Naive thymus-derived CD4-positive, alpha-beta T cell (primary cell): ENCODE measurements around the gene DSCAM. TPM values are rescaled to one million over a fixed set of nuclear protein-coding genes. Genes with fewer than 3 reads are reported as not detected.

Source experiments
- ATAC-seq: fragments of 150-1000 bp; cut with Tn5 transposase; 2 replicates; pipeline ENCODE4 v1.10.0; 2021; ENCODE audit warnings: mild to moderate bottlenecking, moderate library complexity
- CTCF ChIA-PET: fragments of 350-600 bp; sonication (Branson Sonifier 250); formaldehyde crosslinking; loops from one replicate; lab custom pipeline; 2021; ENCODE audit warnings: antibody characterized with exemption; lab: Charles Lee
- POLR2A ChIA-PET: fragments of 350-600 bp; sonication (Branson Sonifier 250); formaldehyde crosslinking; loops from one replicate; lab custom pipeline; 2021; ENCODE audit warnings: antibody characterized with exemption, inconsistent platforms; lab: Charles Lee
- DNase-seq, 9 donors: peaks; one replicate each; pipeline versions ENCODE4 v3.0.0 to v3.0.0-alpha.2; 2020 to 2022; ENCODE audit warnings: mixed read lengths in 1 of 9
- H3K27ac ChIP-seq: one replicate; pipeline ENCODE4 v1.7.0; 2013; ENCODE audit warnings: mild to moderate bottlenecking, low read depth, low read length, moderate library complexity
- H3K27me3 ChIP-seq, 2 donors: one replicate each; pipeline ENCODE4 v1.7.0; 2013; ENCODE audit warnings: low read length in 2 of 2, mild to moderate bottlenecking in 2 of 2, moderate library complexity in 2 of 2; ENCODE audit not compliant: control insufficient read depth in 2 of 2, insufficient read depth in 2 of 2
- H3K36me3 ChIP-seq, 3 experiments: 1 replicate in 2 of 3; 2 replicates in 1 of 3; pipeline ENCODE4 v1.7.0; 2013; ENCODE audit warnings: low read length in 3 of 3, mild to moderate bottlenecking in 3 of 3, moderate library complexity in 1 of 3; ENCODE audit not compliant: insufficient read depth in 3 of 3, control insufficient read depth in 2 of 3
- H3K4me1 ChIP-seq, 2 donors: one replicate each; pipeline ENCODE4 v1.7.0; 2013; ENCODE audit warnings: low read length in 2 of 2, mild to moderate bottlenecking in 2 of 2, moderate library complexity in 1 of 2; ENCODE audit not compliant: control insufficient read depth in 2 of 2, insufficient read depth in 2 of 2
- H3K4me3 ChIP-seq: 2 replicates; pipeline ENCODE4 v1.7.0; 2013; ENCODE audit warnings: mild to moderate bottlenecking, low read length
- H3K9me3 ChIP-seq, 3 experiments: 1 replicate in 2 of 3; 2 replicates in 1 of 3; pipeline ENCODE4 v1.7.0; 2013; ENCODE audit warnings: low read length in 3 of 3; ENCODE audit not compliant: control insufficient read depth in 2 of 3
- H3K27ac Mint-ChIP-seq, 9 donors: one replicate each; pipeline ENCODE4 v1.8.0; 2020 to 2022; ENCODE audit warnings: mixed read lengths in 9 of 9, mild to moderate bottlenecking in 8 of 9, moderate library complexity in 5 of 9, inconsistent platforms in 2 of 9
- H3K27me3 Mint-ChIP-seq, 5 donors: one replicate each; pipeline ENCODE4 v1.8.0; 2021 to 2022; ENCODE audit warnings: mixed read lengths in 5 of 5, mild to moderate bottlenecking in 1 of 5
- H3K36me3 Mint-ChIP-seq, 5 donors: one replicate each; pipeline ENCODE4 v1.8.0; 2020 to 2022; ENCODE audit warnings: mixed read lengths in 5 of 5, mild to moderate bottlenecking in 3 of 5, inconsistent platforms in 1 of 5
- H3K4me1 Mint-ChIP-seq, 7 donors: one replicate each; pipeline ENCODE4 v1.8.0; 2020 to 2022; ENCODE audit warnings: mixed read lengths in 7 of 7, mild to moderate bottlenecking in 3 of 7, inconsistent platforms in 1 of 7
- H3K4me3 Mint-ChIP-seq, 10 donors: one replicate each; pipeline ENCODE4 v1.8.0; 2020 to 2022; ENCODE audit warnings: mild to moderate bottlenecking in 10 of 10, mixed read lengths in 10 of 10, moderate library complexity in 6 of 10, inconsistent platforms in 2 of 10
- H3K9me3 Mint-ChIP-seq, 11 donors: one replicate each; pipeline ENCODE4 v1.8.0; 2020 to 2022; ENCODE audit warnings: mixed read lengths in 11 of 11, mild to moderate bottlenecking in 4 of 11, inconsistent platforms in 1 of 11, moderate library complexity in 1 of 11
- intact Hi-C, 2 donors: fragments of 100-400 bp; cut with micrococcal nuclease; formaldehyde crosslinking; loops; one replicate each; pipeline ENCODE4 v1.15.1; 2023
- polyA plus RNA-seq, 2 donors: library from polyadenylated mRNA; unstranded; fragments of 300-500 nt; fragmentation: Illumina TruSeq; gene quantifications; one replicate each; pipeline ENCODE4 v1.2.3, GENCODE V29; 2021
- total RNA-seq, 6 experiments: library from RNA in 5 of 6; stranded (reverse) in 5 of 6; gene quantifications; 1 replicate in 5 of 6; 2 replicates in 1 of 6; pipeline ENCODE4 v1.2.3 and lab custom pipeline; 2021 to 2026

The DSCAM gene
- total and polyA plus RNA-seq, 7 experiments from 2014 or later: not detected

GRCh38 chr21:40751221-40751620 lies 95.7 kb downstream of the DSCAM start:
- ChIA-PET POLR2A (no interaction called here), CTCF (no interaction called here)
- H3K4me1 ChIP-seq: no peaks in the 10 kb centered on the region
- no peaks in the 10 kb centered on the region for H3K36me3 Mint-ChIP-seq
- H3K4me3 Mint-ChIP-seq: no peak overlapping the region
- no peaks in the 10 kb centered on the region for H3K4me1 Mint-ChIP-seq
- peaks cover 0 to 19% (median 8%) of the 10 kb centered on the region in 5 donors for H3K27me3 Mint-ChIP-seq
- H3K9me3 ChIP-seq: no peaks in the 10 kb centered on the region
- H3K27ac ChIP-seq: no peak overlapping the region
- no peaks in the 10 kb centered on the region for H3K27me3 ChIP-seq
- ATAC-seq (no peak), DNase-seq (no peak)
- intact Hi-C loops: no loop called here
- H3K4me3 ChIP-seq: no peak overlapping the region
- peaks cover 0 to 5% (median 2%) of the 10 kb centered on the region in 11 donors for H3K9me3 Mint-ChIP-seq
- no peaks in the 10 kb centered on the region for H3K36me3 ChIP-seq
- no peak overlapping the region for H3K27ac Mint-ChIP-seq

- no peak overlapping the region for H3K27ac Mint-ChIP-seq
- H3K36me3 Mint-ChIP-seq: no peaks in the 10 kb centered on the region
- intact Hi-C loops: no loop called here
- H3K4me3 Mint-ChIP-seq: no peak overlapping the region
- ChIA-PET CTCF (no interaction called here), POLR2A (no interaction called here)
- H3K27ac ChIP-seq: no peak overlapping the region
- ATAC-seq (no peak), DNase-seq (no peak)
- no peaks in the 10 kb centered on the region for H3K9me3 ChIP-seq
- H3K27me3 ChIP-seq: no peaks in the 10 kb centered on the region
- H3K4me1 Mint-ChIP-seq: peaks cover 0 to 2% (median 0%) of the 10 kb centered on the region in 7 donors
- peaks cover 0 to 27% (median 10%) of the 10 kb centered on the region in 5 donors for H3K27me3 Mint-ChIP-seq
- no peaks in the 10 kb centered on the region for H3K36me3 ChIP-seq
- H3K4me1 ChIP-seq: no peaks in the 10 kb centered on the region
- H3K9me3 Mint-ChIP-seq: peaks cover 0 to 8% (median 0%) of the 10 kb centered on the region in 11 donors
- H3K4me3 ChIP-seq: no peak overlapping the region
These were observed 110.8 kb downstream of the DSCAM start for GRCh38 chr21:40736145-40736544.

GRCh38 chr21:40733024-40733397 lies 113.9 kb downstream of the DSCAM start:
- ChIA-PET POLR2A (no interaction called here), CTCF (no interaction called here)
- no peaks in the 10 kb centered on the region for H3K4me1 ChIP-seq
- no peak overlapping the region for H3K4me3 Mint-ChIP-seq
- H3K27ac Mint-ChIP-seq: no peak overlapping the region
- H3K9me3 Mint-ChIP-seq: peaks cover 0 to 5% (median 0%) of the 10 kb centered on the region in 11 donors
- H3K9me3 ChIP-seq: no peaks in the 10 kb centered on the region
- no peaks in the 10 kb centered on the region for H3K36me3 ChIP-seq
- no peaks in the 10 kb centered on the region for H3K36me3 Mint-ChIP-seq
- no peaks in the 10 kb centered on the region for H3K27me3 ChIP-seq
- peaks cover 0 to 24% (median 4%) of the 10 kb centered on the region in 5 donors for H3K27me3 Mint-ChIP-seq
- ATAC-seq (no peak), DNase-seq (no peak)
- intact Hi-C loops: no loop called here
- H3K4me1 Mint-ChIP-seq: peaks cover 0 to 2% (median 0%) of the 10 kb centered on the region in 7 donors
- H3K4me3 ChIP-seq: no peak overlapping the region
- no peak overlapping the region for H3K27ac ChIP-seq

GRCh38 chr21:40732253-40733023 lies 114.5 kb downstream of the DSCAM start:
- POLR2A ChIA-PET: no interaction called here

GRCh38 chr21:40731206-40731605 lies 115.8 kb downstream of the DSCAM start:
- H3K36me3 ChIP-seq: no peaks in the 10 kb centered on the region
- no peak overlapping the region for H3K27ac ChIP-seq
- Mint-ChIP-seq H3K27me3 (peaks cover 0 to 29% (median 4%) of the 10 kb centered on the region in 5 donors), H3K27ac (no peak overlapping the region), H3K4me1 (peaks cover 0 to 2% (median 0%) of the 10 kb centered on the region in 7 donors), H3K4me3 (no peak overlapping the region), H3K36me3 (no peaks in the 10 kb centered on the region), H3K9me3 (peaks cover 0 to 5% (median 0%) of the 10 kb centered on the region in 11 donors)
- no peak overlapping the region for H3K4me3 ChIP-seq
- ChIA-PET CTCF (no interaction called here), POLR2A (no interaction called here)
- H3K27me3 ChIP-seq: no peaks in the 10 kb centered on the region
- no peaks in the 10 kb centered on the region for H3K9me3 ChIP-seq
- ATAC-seq (no peak), DNase-seq (no peak)
- intact Hi-C loops: no loop called here
- H3K4me1 ChIP-seq: no peaks in the 10 kb centered on the region

More at GRCh38 chr21:40732253-40733023, 114.5 kb downstream of the DSCAM start:
- H3K36me3 Mint-ChIP-seq: no peaks in the 10 kb centered on the region
- DNase-seq (no peak), ATAC-seq (no peak)
- peaks cover 0 to 2% (median 0%) of the 10 kb centered on the region in 7 donors for H3K4me1 Mint-ChIP-seq
- intact Hi-C loops: no loop called here
- H3K27me3 Mint-ChIP-seq: peaks cover 0 to 30% (median 4%) of the 10 kb centered on the region in 5 donors
- peaks cover 0 to 5% (median 0%) of the 10 kb centered on the region in 11 donors for H3K9me3 Mint-ChIP-seq
- H3K9me3 ChIP-seq: no peaks in the 10 kb centered on the region
- no peak overlapping the region for H3K27ac Mint-ChIP-seq
- no peak overlapping the region for H3K27ac ChIP-seq
- H3K4me1 ChIP-seq: no peaks in the 10 kb centered on the region
- no peak overlapping the region for H3K4me3 Mint-ChIP-seq
- H3K4me3 ChIP-seq: no peak overlapping the region
- CTCF ChIA-PET: no interaction called here
- H3K36me3 ChIP-seq: no peaks in the 10 kb centered on the region
- no peaks in the 10 kb centered on the region for H3K27me3 ChIP-seq

GRCh38 chr21:40730426-40730800 lies 116.5 kb downstream of the DSCAM start:
- DNase-seq (no peak), ATAC-seq (no peak)
- no peaks in the 10 kb centered on the region for H3K36me3 ChIP-seq
- H3K4me3 Mint-ChIP-seq: no peak overlapping the region
- H3K4me3 ChIP-seq: no peak overlapping the region
- H3K27me3 ChIP-seq: no peaks in the 10 kb centered on the region
- H3K4me1 ChIP-seq: no peaks in the 10 kb centered on the region
- H3K27me3 Mint-ChIP-seq: peaks cover 0 to 21% (median 4%) of the 10 kb centered on the region in 5 donors
- ChIA-PET CTCF (no interaction called here), POLR2A (no interaction called here)
- H3K9me3 ChIP-seq: no peaks in the 10 kb centered on the region
- intact Hi-C loops: no loop called here
- no peaks in the 10 kb centered on the region for H3K36me3 Mint-ChIP-seq
- H3K4me1 Mint-ChIP-seq: no peaks in the 10 kb centered on the region
- no peak overlapping the region for H3K27ac Mint-ChIP-seq
- H3K27ac ChIP-seq: no peak overlapping the region
- peaks cover 0 to 5% (median 0%) of the 10 kb centered on the region in 11 donors for H3K9me3 Mint-ChIP-seq
